GM23248 (cell line): ENCODE measurements around the gene CENATAC. TPM values are rescaled to one million over a fixed set of nuclear protein-coding genes. Genes with fewer than 3 reads are reported as not detected.
"Not testable (repeated sequence)": the region's sequence is repeated elsewhere in the genome, so short reads cannot be mapped to it uniquely, and the experiment has no call there.

Source experiments
- DNase-seq: peaks from one replicate; pipeline ENCODE4 v3.0.0-alpha.2; 2015
- H2AFZ ChIP-seq: fragments of 200-600 bp; sonication (generic); 2 replicates; pipeline ENCODE4 v1.6.1; 2016; ENCODE audit warnings: antibody characterized with exemption
- H3F3A ChIP-seq: fragments of 200-600 bp; sonication (generic); 2 replicates; pipeline ENCODE4 v1.6.1; 2016; ENCODE audit warnings: mild to moderate bottlenecking, antibody characterized with exemption, mixed run types; ENCODE audit not compliant: insufficient read depth
- H3K27ac ChIP-seq: fragments of 200-600 bp; sonication (generic); 2 replicates; pipeline ENCODE4 v1.5.1; 2016; ENCODE audit warnings: mild to moderate bottlenecking
- H3K27me3 ChIP-seq: fragments of 200-600 bp; sonication (generic); replicated peaks from 2 replicates; pipeline ENCODE4 v1.6.1; 2016; ENCODE audit warnings: mild to moderate bottlenecking; ENCODE audit not compliant: insufficient read depth
- H3K36me3 ChIP-seq: fragments of 200-600 bp; sonication (generic); 2 replicates; pipeline ENCODE4 v1.6.1; 2016; ENCODE audit warnings: low read depth, mild to moderate bottlenecking
- H3K4me1 ChIP-seq: fragments of 200-600 bp; sonication (generic); 2 replicates; pipeline ENCODE4 v1.6.1; 2016; ENCODE audit warnings: mild to moderate bottlenecking; ENCODE audit not compliant: insufficient read depth
- H3K4me2 ChIP-seq: fragments of 200-600 bp; sonication (generic); one replicate; pipeline ENCODE4 v1.6.1; 2016; ENCODE audit warnings: mild to moderate bottlenecking; ENCODE audit not compliant: unreplicated experiment
- H3K4me3 ChIP-seq: fragments of 200-600 bp; sonication (generic); 2 replicates; pipeline ENCODE4 v1.5.1; 2016; ENCODE audit warnings: mild to moderate bottlenecking
- H3K79me2 ChIP-seq: fragments of 200-600 bp; sonication (generic); 2 replicates; pipeline ENCODE4 v1.6.1; 2016; ENCODE audit warnings: mild to moderate bottlenecking; ENCODE audit not compliant: insufficient read depth
- H3K9ac ChIP-seq: fragments of 200-600 bp; sonication (generic); 2 replicates; pipeline ENCODE4 v1.6.1; 2016; ENCODE audit warnings: mild to moderate bottlenecking
- H3K9me2 ChIP-seq: fragments of 200-600 bp; sonication (generic); 2 replicates; pipeline ENCODE4 v1.6.1; 2016; ENCODE audit warnings: mixed run types, mild to moderate bottlenecking, moderate library complexity; ENCODE audit not compliant: insufficient read depth
- H3K9me3 ChIP-seq: fragments of 200-600 bp; sonication (generic); one replicate; pipeline ENCODE4 v1.6.1; 2017; ENCODE audit warnings: low read depth
- H4K20me1 ChIP-seq: fragments of 200-600 bp; sonication (generic); 2 replicates; pipeline ENCODE4 v1.6.0; 2016; ENCODE audit not compliant: insufficient read depth
- EZH2 ChIP-seq: fragments of 200-600 bp; sonication (generic); IDR thresholded peaks from 2 replicates; pipeline ENCODE4 v1.6.1; 2018; ENCODE audit warnings: antibody characterized with exemption, mild to moderate bottlenecking; ENCODE audit not compliant: insufficient read depth, poor library complexity, severe bottlenecking
- EZH2phosphoT487 ChIP-seq: fragments of 200-600 bp; sonication (generic); IDR thresholded peaks from 2 replicates; pipeline ENCODE4 v1.6.1; 2018; ENCODE audit warnings: antibody characterized with exemption, moderate library complexity, mild to moderate bottlenecking, low read depth; ENCODE audit not compliant: insufficient read depth
- WGBS, 2 experiments: methylation state at CpG; one replicate each; pipeline ENCODE4 v1.1.6; 2015 to 2017; ENCODE audit warnings: low lambda C conversion rate in 2 of 2, low coverage in 1 of 2; ENCODE audit errors: missing lambda C conversion rate in 2 of 2; 5-methylcytosine and 5-hydroxymethylcytosine counted together
- in situ Hi-C: fragments of 300-500 bp; cut with MboI; formaldehyde crosslinking; loops from 2 replicates; pipeline ENCODE4 v1.15.0; 2020
- polyA plus RNA-seq: library from polyadenylated mRNA; unstranded; fragments of >200 nt; fragmentation: Nextera tagmentation; extraction: Ambion mirVana; gene quantifications from 2 replicates; pipeline ENCODE4 v1.2.1, GENCODE V29; 2016
- total RNA-seq: library from RNA; depleted of rRNA; stranded (reverse); fragments of >200 nt; shearing (Covaris generic); gene quantifications from 2 replicates; pipeline ENCODE4 v1.2.3, GENCODE V29; 2014

Gene CENATAC
- total and polyA plus RNA-seq, 2 experiments from 2014 or later, result 13.1 to 15.3 TPM

- Histone ChIP-seq H3K9me3 (no peaks in the 10 kb centered on the region), H3F3A (peaks cover 63% of the 10 kb centered on the region), H3K36me3 (peaks cover 34% of the 10 kb centered on the region), H3K4me1 (peaks cover 16% of the 10 kb centered on the region), H3K9ac (no peak overlapping the region), H3K4me2 (no peak overlapping the region), H3K9me2 (no peaks in the 10 kb centered on the region), H3K4me3 (no peak overlapping the region), H3K27me3 (no peaks in the 10 kb centered on the region), H3K27ac (no peak overlapping the region), H4K20me1 (no peaks in the 10 kb centered on the region), H2AFZ (no peak overlapping the region), H3K79me2 (peaks cover 41% of the 10 kb centered on the region)
- TF ChIP-seq EZH2phosphoT487 (no peak), EZH2 (no peak)
- in situ Hi-C loops, result no loop called here
- DNase-seq, result no peak
- WGBS, 2 experiments, result 58 to 68% methylated on average over 3 of the region's 3 CpGs
Observed at GRCh38 chr11:119012629-119013170, 14.8 kb downstream of the CENATAC start.

GRCh38 chr11:119014209-119014924 is 16.4 kb downstream of the CENATAC start:
- Histone ChIP-seq H3K36me3 (peaks cover 34% of the 10 kb centered on the region), H3F3A (peaks cover 66% of the 10 kb centered on the region), H3K9me3 (no peaks in the 10 kb centered on the region), H3K4me2 (no peak overlapping the region), H3K27ac (0 out of 2 replicates have a peak overlapping the region, but pooled peaks have one; percentile 1), H3K4me1 (peaks cover 16% of the 10 kb centered on the region), H3K27me3 (no peaks in the 10 kb centered on the region), H3K79me2 (peaks cover 52% of the 10 kb centered on the region), H4K20me1 (no peaks in the 10 kb centered on the region), H3K9ac (no peak overlapping the region), H2AFZ (no peak overlapping the region), H3K9me2 (no peaks in the 10 kb centered on the region), H3K4me3 (no peak overlapping the region)
- in situ Hi-C loops, result no loop called here
- no peak for DNase-seq
- TF ChIP-seq EZH2phosphoT487, result no peak
- no peak for TF ChIP-seq EZH2
- WGBS, 2 experiments, result 89 to 91% methylated on average over 17 of the region's 17 CpGs

- Histone ChIP-seq H3K9me3 (no peaks in the 10 kb centered on the region), H3K36me3 (peaks cover 34% of the 10 kb centered on the region), H3F3A (peaks cover 66% of the 10 kb centered on the region), H3K4me3 (no peak overlapping the region), H3K9me2 (no peaks in the 10 kb centered on the region), H4K20me1 (no peaks in the 10 kb centered on the region), H3K9ac (0 out of 2 replicates have a peak overlapping the region, but pooled peaks have one; percentile 8), H3K27me3 (no peaks in the 10 kb centered on the region), H2AFZ (no peak overlapping the region), H3K4me2 (no peak overlapping the region), H3K4me1 (peaks cover 23% of the 10 kb centered on the region), H3K27ac (peak overlapping the region; percentile 1; the same call in 1 of the 2 replicates), H3K79me2 (peaks cover 60% of the 10 kb centered on the region)
- WGBS, 2 experiments, result 58 to 62% methylated on average over 8 of the region's 8 CpGs
- TF ChIP-seq EZH2 (no peak), EZH2phosphoT487 (no peak)
- peak; percentile 38 for DNase-seq
- in situ Hi-C loops, result no loop called here
Observed at GRCh38 chr11:119015054-119015611, 17.2 kb downstream of the CENATAC start.

- H3K4me3 ChIP-seq, result peak overlapping the region; percentile 95
- TF ChIP-seq EZH2 (no peak), EZH2phosphoT487 (no peak)
- H3K27me3 ChIP-seq, result no peaks in the 10 kb centered on the region
- no peaks in the 10 kb centered on the region for H4K20me1 ChIP-seq
- no peak for DNase-seq
- H3K79me2 ChIP-seq, result peaks cover 73% of the 10 kb centered on the region
- peak overlapping the region; percentile 97 for H3K4me2 ChIP-seq
- 70 to 78% methylated on average over 14 of the region's 14 CpGs for WGBS, 2 experiments
- H3F3A ChIP-seq, result peaks cover 59% of the 10 kb centered on the region
- in situ Hi-C loops, result no loop called here
- peaks cover 39% of the 10 kb centered on the region for H3K36me3 ChIP-seq
- H3K27ac ChIP-seq, result peak overlapping the region; percentile 91
- no peak overlapping the region for H2AFZ ChIP-seq
- H3K9me2 ChIP-seq, result no peaks in the 10 kb centered on the region
- H3K9me3 ChIP-seq, result no peaks in the 10 kb centered on the region
- peak overlapping the region; percentile 94 for H3K9ac ChIP-seq
- H3K4me1 ChIP-seq, result peaks cover 29% of the 10 kb centered on the region
Observed at GRCh38 chr11:119016216-119017009, 18.5 kb downstream of the CENATAC start.

GRCh38 chr11:119017377-119017776 is 19.4 kb downstream of the CENATAC start:
- H3K9me2 ChIP-seq, H3K9me3 ChIP-seq, H4K20me1 ChIP-seq, in situ Hi-C loops, DNase-seq, H2AFZ ChIP-seq, H3K27me3 ChIP-seq: not testable (repeated sequence)
- peaks cover 41% of the 10 kb centered on the region for H3K36me3 ChIP-seq
- peak overlapping the region; percentile 94 for H3K9ac ChIP-seq
- 6 to 7% methylated on average over 10 of the region's 10 CpGs for WGBS, 2 experiments
- peaks cover 83% of the 10 kb centered on the region for H3K79me2 ChIP-seq
- H3K27ac ChIP-seq, result peak overlapping the region; percentile 91
- peaks cover 29% of the 10 kb centered on the region for H3K4me1 ChIP-seq
- peak overlapping the region; percentile 97 for H3K4me2 ChIP-seq
- peak overlapping the region; percentile 95 for H3K4me3 ChIP-seq
- H3F3A ChIP-seq, result peaks cover 51% of the 10 kb centered on the region
